ENCODE measurements around the gene TBC1D22A.

GRCh38 chr22:47053726-47054141, 291.3 kb downstream of the TBC1D22A start:
- no peak for TF ChIP-seq CTCF (IDR thresholded peaks at IDR 0.05)
- TF ChIP-seq POLR2A (IDR thresholded peaks at IDR 0.05): no peak

Data from right lobe of liver (tissue), 4 donors.